ENCODE data around the gene CA10.

The CA10 gene

DNA sequence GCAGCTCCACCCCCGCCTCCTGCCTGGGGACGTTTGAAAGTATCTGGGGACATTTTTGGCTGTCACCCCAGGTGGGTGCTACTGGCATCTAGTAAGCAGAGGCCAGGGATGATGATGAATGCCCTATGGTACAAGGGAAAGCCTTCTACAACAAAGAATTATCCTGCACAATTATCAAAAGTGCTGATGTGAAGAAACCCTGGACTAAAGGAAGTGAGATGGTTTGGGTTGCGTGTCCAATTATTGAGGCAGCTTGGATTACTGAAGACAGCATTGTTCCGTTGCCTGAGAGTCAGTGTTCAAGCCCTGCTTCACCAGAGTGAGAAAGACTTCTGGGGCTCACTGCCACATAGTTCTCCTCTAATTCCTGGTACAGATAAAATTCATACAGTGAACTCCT lies 343.4 kb downstream of the CA10 start:
- DNase-seq (ENCODE audit: low spot score): no peak

DNA sequence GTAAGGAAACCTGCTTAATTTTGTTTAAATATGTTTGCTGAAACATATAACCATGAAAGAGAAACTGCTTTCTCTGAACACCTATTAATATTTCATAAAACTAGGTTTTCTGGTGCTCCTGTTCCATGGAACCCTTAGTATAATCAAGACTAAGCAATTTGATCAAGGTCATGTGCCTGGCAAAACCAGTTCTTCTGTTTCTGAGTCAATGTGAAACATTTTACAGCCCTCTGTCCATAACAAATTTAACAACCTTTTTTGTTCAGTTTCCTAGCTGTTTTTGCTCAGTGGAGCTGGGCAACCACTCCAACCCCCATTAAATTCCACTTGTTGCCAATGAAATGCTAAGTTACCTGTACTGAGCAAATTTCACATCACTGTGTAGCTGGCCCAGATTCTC lies 344.0 kb downstream of the CA10 start:
- no peak for DNase-seq (ENCODE audit: low spot score)

DNA sequence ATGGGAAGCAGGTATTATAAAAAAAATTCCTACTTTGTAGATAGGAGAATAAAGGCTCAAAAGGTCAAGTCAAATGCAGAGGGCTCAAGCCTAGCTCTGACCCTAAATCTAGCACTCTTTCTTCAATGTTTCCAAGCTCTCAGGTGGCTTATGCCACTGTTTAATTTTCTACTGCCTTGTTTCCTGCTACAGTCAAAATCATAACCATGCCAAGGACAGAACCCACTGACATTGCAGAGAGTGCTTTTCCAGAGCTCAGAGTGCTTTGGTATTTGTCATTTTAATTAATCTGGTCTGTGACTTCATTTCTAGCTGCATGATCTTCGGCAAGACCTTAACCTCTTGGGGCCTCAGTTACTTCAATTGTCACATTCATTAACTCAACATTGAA lies 344.7 kb downstream of the CA10 start:
- no peak for DNase-seq (ENCODE audit: low spot score)

DNA sequence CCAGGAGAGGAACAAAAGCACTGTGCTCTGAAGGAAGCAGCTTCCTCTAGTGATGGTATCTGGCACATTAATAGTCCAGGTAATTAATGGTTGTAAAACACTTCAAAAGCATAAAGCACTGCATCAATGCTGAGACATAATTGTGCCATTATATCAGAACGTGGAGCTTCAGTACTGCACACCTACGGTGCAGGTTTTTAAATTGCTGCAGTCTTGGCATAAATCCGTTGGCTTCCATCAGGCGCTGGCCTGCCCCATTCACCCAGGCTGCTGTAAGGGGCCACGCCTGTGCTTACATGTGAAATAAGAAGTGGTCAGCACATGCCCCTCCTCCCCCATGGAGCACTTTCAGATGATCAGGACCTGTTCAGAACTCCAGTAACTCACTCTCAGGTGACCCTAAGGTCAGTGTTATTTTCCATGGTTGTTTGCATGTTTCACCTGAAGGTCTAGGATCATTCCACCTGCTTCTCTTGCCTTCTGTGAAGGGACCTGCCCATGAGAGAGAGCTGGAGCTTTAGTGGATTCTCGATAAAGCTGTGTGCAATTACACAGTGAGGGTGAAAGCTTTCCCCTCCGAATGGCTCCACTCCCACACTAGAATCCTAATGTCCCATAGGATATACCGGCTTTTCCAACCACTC lies 345.3 kb downstream of the CA10 start:
- DNase-seq (ENCODE audit: low spot score): no peak

DNA sequence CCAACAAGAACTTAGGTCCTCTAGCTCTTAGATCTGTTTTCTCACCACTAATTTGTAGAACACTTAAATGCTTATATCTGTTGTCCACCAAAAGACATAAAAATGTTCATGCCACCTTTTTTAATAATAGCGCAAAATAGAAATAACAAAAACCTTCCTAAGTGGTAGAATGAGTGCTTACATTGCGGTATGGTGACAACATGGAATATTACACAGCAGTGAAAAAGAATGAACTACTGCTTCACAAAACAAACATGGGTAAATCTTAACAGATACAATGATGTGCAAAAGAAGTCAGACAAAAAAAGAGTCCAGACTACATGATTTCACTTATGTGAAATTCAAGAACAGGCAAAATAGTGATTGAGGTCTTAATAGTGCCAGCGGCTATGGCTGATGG lies 351.1 kb downstream of the CA10 start:
- no peak for DNase-seq (ENCODE audit: low spot score)

DNA sequence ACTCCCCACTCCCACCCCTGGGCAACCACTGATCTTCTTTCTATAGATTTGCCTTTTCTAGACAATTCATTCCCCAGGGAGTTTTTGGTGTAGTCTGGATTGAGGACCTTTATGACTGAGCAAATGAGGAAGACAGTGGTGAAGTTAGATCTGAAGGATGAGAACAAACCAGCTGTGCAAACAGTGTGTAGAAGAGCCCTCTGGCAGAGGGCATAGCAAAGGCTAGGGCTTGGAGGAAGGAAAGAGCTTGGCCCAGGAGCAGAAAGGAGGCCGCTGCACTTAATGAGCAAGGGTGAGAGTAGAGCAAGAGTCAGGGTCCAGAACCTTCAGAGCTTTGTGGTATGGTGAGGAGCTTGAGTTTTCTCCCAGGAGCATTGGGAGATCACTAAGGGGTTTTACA lies 352.7 kb downstream of the CA10 start:
- no peak for DNase-seq (ENCODE audit: low spot score)

DNA sequence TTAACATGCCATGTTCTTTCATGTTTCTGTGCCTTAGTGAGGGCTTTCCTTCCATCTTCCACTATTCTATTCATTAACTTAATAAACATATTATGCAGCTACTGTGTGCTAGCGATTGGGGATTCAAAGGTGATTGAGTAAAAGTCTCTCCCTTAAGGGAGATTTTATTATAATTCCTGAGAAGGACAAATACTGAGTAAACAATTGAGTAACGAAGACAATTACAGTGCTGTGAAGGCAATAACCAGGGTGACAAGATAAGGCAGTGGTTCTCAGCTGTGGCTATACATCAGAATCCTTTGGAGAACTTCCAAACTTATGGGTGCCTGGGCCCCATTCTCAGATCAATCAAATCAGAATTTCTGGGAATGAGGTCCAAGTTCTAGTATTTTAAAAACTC lies 353.3 kb downstream of the CA10 start:
- no peak for DNase-seq (ENCODE audit: low spot score)

DNA sequence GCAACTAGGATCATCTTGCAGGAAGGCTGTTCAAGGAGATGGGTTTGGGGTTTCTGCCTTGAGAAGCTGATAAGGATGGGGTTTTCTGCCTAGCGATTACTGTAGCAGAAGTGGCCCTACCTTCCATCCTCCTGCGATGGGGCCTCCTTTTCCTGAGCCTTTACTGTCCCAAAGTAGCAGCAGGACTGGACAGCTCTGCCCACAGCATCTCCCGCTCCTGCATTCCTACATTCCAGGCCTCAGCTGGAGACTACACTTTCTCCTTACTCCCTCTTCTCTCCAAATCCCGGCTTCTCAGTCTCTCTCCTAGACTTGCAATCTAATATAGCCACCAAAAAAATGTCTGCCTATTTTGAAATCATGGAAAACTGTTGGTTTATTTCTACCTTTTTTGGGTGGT lies 355.4 kb downstream of the CA10 start:
- no peak for DNase-seq (ENCODE audit: low spot score)

DNA sequence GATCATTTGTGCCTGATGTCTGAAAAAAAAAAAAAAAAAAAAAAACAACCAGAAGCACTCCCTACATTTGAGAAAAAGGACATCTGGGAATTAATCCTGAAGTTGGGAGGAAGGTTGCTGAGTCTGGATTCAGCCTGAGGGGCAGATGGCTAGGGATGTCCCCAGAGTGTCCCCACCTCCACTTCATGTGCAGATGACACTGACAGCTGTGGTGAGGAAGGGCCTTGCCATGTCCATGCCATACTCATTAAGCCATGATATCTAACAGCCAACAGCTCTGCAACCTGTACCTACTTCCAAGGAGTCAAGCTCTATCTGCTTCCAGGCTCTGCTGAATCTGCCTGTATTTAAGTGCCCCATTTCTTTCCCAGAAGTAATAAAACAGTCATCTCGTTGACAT lies 356.0 kb downstream of the CA10 start:
- DNase-seq (ENCODE audit: low spot score): no peak

DNA sequence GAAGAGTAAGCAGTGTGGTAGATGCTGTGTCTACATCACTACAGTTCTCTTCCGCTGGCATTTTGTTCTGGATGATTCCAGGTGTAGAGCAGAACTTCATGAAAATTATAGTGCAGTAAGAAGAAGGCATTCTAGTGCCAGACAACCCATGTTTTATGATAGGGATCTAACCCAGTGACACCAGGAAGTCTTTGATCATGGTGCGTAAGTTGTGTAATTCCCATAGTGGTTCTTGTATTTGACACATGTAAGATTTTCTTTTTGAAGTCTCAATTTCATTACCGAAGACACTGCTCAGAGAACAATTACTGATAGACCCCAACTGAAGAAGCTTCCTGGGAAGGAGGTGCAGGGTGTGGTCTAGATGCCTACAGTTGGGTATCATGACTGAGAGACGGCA lies 356.9 kb downstream of the CA10 start:
- DNase-seq (ENCODE audit: low spot score): no peak

DNA sequence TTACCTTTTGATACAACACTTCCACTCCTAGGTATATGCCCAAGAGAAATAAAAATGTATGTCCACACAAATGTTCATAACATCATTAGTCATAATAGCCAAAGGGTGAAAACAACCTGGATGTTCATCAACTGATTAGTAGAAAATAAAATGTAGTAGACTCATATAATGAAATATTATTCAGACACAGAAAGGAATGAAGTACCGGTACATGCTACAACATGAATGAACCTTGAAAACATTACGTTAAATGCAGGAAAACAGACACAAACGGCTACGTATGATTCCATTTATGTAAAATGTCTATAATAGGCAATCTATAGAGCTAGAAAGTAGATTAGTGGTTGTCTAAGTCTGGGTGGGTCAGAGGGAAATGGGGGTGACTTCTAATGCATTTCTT lies 358.5 kb downstream of the CA10 start:
- no peak for DNase-seq (ENCODE audit: low spot score)

DNA sequence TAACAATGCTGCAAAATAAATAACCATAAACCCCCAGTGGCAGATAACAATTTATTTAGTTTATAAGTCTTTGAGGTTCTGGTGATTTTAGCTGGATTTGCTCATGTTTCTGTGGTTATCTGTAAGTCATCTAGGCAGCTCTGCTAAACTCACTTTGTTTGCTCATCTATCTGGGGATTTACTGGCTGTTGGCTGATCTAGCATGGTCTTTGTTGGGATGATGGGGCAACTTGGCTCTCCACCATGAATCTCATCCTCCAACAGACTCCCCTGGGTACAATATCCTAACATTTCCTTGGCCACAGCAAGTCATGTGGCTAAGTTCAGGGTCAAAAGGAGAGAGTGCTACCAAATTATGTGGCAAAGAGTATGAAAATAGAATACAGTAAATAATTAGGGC lies 359.3 kb downstream of the CA10 start:
- DNase-seq (ENCODE audit: low spot score): no peak

DNA sequence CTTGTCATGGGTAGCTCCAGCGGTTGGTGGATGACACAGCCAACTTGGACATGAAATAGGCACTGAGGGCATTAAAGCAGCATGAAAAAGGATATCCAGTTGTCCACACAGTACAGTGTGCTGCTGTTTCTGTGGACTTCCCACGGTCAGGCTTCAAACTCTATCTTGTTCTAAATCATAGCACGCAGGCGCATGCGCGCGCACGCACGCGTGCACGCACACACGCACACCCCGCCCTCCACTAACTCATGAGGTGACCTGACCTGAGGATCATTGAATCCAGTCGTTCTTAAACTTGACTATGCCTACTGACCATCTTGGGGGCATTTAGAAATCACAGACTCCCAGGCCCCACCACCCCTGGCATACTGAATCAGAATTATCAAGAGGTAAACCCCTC lies 361.4 kb downstream of the CA10 start:
- no peak for DNase-seq (ENCODE audit: low spot score)

DNA sequence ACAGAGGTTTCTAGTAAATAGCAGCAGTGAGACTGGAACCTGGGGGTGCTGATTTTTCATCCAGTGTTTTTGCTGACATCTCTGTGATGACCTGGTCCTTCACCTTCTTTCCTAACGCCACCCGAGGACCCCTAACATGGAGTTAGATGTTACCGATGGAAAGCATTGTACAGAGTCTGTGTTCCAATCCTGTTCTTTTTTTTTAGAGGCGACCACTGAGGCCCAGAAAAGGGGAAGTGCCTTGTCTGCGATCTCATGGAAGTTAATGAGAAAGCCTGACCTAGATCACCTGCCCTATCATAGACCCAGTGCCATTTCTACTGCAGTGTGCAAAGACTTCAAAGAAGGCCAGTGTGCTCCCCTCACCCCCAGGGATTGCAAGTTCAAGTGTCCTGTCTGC lies 362.5 kb downstream of the CA10 start:
- DNase-seq (ENCODE audit: low spot score): no peak

DNA sequence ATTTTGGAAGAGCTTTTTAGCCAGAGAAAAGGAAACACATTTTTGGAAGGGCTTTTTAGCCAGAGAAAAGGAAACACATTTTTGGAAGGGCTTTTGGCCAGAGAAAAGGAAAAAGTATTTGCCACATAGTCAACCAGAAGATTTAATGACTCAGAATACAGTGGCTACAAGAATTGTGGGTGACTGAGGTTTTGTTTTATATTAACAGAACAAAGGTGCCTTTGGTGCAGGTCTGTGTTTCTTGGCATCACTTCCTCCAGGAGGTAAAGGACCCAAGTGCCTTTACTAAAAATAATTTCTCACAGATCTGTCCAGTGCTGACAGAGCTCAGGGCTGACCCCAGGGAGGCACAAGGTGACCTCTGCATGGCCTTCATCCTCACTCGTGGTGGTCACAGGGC lies 363.1 kb downstream of the CA10 start:
- DNase-seq (ENCODE audit: low spot score): no peak

DNA sequence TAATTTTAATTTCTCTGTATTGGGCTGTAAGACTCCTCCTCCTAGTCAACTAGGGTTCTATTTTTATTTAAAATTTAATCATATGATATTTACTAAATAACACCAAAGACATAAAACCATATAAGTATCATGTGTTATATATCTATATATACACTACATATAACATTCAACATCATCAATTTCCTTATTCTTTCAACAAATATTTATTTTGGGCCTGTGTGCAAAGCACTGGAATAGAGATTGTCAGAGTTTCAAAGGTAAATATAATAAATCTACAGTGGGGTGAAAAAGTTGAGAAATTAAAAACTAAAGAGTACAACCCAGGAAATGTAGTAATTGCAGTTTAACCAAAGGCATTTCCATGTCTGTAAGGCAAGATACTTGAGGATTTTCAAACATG lies 364.0 kb downstream of the CA10 start:
- no peak for DNase-seq (ENCODE audit: low spot score)

DNA sequence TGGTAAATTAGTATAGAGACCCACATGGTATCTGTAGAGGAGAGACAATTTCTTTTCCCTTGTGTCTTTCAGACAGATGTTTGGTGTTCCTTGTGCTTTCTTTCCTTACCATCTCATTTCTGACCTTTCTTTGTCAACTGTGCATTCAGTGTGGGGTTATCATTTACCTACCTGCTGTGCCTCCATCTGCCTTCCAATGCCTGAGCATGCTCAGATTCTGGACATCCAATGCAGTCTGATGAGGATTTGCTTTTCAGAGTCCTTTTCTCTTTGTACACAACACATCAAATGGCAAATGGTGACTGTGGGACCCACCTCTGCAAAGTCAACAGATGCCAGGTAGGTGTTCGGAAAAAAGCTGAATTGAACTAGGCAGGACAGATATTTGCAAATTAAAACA lies 364.8 kb downstream of the CA10 start:
- DNase-seq (ENCODE audit: low spot score): no peak

DNA sequence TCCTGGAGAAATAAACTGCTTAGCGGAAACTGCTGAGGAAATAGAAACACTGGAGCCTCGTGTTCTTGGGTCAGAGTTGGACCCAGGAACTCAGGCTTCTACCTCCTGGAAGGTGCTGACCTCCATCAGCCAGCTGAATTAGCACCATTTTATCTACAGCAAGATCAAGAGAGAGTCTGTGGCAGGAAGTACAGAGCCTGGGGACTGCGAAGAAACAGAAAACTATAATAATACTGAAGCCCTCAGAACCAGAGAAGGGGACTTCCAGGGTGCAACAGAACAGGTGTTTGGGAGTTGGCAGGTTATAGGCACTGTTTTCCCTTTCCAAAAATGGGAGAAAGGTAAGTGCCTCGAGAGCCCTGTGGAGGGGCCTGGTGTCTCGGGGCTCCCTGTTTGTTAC lies 379.7 kb downstream of the CA10 start:
- no peak for DNase-seq (ENCODE audit: low spot score)

DNA sequence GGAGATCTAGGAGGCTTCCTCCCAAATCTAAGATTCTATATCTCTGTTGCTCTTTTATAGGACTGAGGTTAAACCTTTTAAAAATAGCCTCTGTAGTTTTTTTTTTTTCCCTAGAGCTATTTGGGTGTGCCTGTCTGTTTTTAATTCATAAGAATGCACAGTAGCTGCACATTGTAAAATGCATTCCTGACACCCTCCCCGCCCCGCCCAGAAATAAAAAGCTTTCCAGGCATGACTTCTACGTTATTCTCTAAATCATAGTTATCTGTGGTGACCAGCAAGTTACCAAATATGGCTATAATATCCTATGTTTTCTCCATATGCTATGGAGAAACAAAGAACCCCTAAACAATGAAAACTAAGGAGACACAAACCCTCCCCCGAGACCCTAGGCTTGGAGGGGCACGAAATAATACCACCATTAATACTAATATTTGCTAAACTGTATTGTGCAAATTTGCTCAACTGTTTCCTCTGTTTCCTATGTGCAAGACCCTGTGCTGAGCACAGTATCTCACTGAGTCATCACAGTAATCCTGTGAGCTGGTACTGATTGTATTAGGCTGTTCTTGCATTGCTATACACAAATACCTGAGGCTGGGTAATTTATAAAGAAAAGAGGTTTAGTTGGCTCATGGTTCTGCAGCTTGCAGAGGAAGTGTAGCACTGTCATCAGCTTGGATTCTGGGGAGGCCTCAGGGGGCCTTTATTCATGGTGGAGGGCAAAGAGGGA lies 388.3 kb downstream of the CA10 start:
- DNase-seq (ENCODE audit: low spot score): no peak

DNA sequence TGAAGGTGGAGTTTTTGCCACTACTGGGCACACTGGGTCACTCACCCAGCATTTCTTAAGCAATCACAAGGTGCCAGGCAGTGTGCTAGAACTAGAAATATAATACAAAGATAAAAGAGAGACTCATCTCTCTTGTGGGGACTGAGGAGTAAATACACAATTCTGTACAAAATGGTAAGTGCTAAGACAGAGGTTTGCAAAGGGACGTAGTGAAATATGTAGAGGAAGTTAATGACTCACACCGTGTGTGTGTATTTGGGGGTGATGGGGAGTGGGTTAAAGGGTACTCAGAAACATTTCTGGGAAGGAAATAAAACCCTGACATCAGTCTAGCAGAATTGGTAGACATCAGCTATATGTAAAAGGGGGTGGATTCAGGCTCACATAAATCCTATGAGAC lies 389.3 kb downstream of the CA10 start:
- DNase-seq (ENCODE audit: low spot score): no peak

DNA sequence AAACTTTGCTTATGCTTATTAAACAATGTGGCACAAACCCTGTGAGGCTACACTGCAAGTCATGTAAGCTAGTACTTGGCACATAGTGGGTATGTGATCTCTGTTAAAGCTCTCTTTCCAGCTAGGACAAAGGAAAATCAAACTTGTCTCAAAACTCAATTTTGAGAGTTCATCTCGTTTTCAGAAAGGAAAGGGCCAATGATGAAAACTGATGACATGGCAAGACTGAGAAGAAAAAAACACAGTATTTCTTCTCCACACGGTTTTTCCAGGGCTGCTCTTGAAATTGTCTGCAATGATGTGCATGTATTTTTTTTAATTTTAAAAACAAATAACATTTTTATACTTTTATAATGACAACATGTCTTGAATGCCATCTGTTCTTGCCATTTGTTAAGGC lies 389.8 kb downstream of the CA10 start:
- DNase-seq (ENCODE audit: low spot score): no peak

DNA sequence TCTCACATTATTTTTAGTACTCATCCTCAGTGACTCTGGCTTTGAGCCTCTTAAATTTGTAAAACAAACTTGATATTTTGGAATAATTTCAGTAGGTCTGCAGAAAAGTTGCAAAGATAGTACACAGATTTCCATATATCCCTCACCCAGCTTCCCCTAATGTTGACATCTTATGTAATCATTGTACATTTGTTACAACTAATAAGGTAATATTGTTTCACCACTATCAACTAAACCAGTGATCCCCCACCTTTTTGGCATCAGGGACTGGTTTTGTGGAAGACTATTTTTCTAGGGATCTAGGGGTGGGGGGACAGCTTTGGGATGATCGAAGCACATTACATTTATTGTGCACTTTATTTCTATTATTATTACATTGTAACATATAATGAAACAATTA lies 391.2 kb downstream of the CA10 start:
- no peak for DNase-seq (ENCODE audit: low spot score)

DNA sequence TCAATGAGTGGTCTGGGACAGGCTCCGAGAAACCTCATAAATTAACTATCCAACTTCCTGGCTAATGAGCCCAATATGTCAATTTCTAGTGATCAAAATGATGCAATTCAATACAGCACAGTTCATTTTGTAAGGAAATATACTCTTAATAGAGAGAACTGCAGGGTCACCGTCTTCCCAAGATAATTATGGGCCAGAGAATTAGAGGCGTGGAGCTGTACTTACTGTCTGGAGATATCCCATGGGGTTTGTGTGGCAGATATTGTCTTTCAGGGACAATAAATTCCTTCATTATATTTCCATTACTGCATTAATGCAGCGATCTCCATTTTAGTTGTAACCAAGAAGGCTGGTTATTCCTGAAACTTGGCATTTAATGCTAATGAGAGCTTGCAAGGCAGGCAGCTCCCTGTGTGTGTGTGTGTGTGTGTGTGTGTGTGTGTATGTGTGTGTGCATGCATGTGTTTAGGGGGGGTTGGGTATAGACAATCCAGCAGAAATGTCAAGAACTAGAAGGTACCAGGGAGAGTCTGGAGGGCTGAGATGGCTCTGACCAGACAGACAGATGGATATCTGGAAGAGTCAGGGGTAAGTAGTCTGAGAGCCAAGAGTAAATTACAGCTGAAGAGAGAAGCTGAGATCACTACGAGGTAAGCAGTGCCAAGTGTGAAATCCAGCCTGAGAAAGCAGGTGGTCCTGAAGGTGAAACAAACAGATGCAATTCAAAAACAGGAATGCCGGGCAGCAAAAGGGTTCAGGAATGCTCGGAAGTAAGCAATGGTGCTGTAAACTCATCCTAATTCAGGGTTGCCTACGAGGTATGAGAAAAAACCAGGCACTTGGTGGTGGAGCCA lies 393.0 kb downstream of the CA10 start:
- no peak for DNase-seq (ENCODE audit: low spot score)
